RPMI8226 (cell line): ENCODE results near the gene CNDP1.
"Not testable (repeated sequence)": the region's sequence is repeated elsewhere in the genome, so short reads cannot be mapped to it uniquely, and the experiment has no call there.

ENCODE experiments used
- DNase-seq: peaks from one replicate; pipeline ENCODE4 v3.0.0-alpha.2; 2015

CNDP1 gene

GRCh38 chr18:74521068-74521725, 13.1 kb upstream of the CNDP1 start:
- no peak for DNase-seq

- no peak for DNase-seq
Observed at GRCh38 chr18:74522635-74523548, 11.4 kb upstream of the CNDP1 start.

GRCh38 chr18:74524097-74524496, 10.2 kb upstream of the CNDP1 start:
- DNase-seq, result peak; percentile 37

GRCh38 chr18:74524915-74525314, 9.4 kb upstream of the CNDP1 start:
- not testable (repeated sequence) for DNase-seq

- DNase-seq, result no peak
Observed at GRCh38 chr18:74525741-74526140, 8.6 kb upstream of the CNDP1 start.

GRCh38 chr18:74526488-74526887, 7.8 kb upstream of the CNDP1 start:
- no peak for DNase-seq

- DNase-seq, result peak; percentile 27
Observed at GRCh38 chr18:74528478-74528877, 5.8 kb upstream of the CNDP1 start.

- DNase-seq, result peak; percentile 37
Observed at GRCh38 chr18:74528913-74529312, 5.4 kb upstream of the CNDP1 start.

GRCh38 chr18:74529378-74529777, 4.9 kb upstream of the CNDP1 start:
- DNase-seq, result no peak

GRCh38 chr18:74529811-74530583, 4.3 kb upstream of the CNDP1 start:
- DNase-seq, result no peak

- peak; percentile 42 for DNase-seq
Observed at GRCh38 chr18:74530584-74530862, 3.8 kb upstream of the CNDP1 start.

GRCh38 chr18:74531043-74531442, 3.3 kb upstream of the CNDP1 start:
- peak; percentile 22 for DNase-seq

GRCh38 chr18:74532511-74533025, 1.7 kb upstream of the CNDP1 start:
- DNase-seq, result no peak

GRCh38 chr18:74533666-74534065, 634 bp upstream of the CNDP1 start:
- no peak for DNase-seq

- DNase-seq, result peak; percentile 80
Observed at GRCh38 chr18:74534981-74535649, 815 bp downstream of the CNDP1 start.

GRCh38 chr18:74539289-74539688, 5.0 kb downstream of the CNDP1 start:
- no peak for DNase-seq

- DNase-seq, result peak; percentile 95
Observed at GRCh38 chr18:74540652-74541421, 6.5 kb downstream of the CNDP1 start.

- peak; percentile 95 for DNase-seq
Observed at GRCh38 chr18:74541703-74542555, 7.6 kb downstream of the CNDP1 start.

GRCh38 chr18:74544898-74545297, 10.6 kb downstream of the CNDP1 start:
- DNase-seq, result no peak

- no peak for DNase-seq
Observed at GRCh38 chr18:74546007-74546406, 11.7 kb downstream of the CNDP1 start.
